HG02973 (cell line): ENCODE data around the gene PGK2.

ENCODE experiments used
- ATAC-seq: cut with Tn5 transposase; IDR thresholded peaks from one replicate; pipeline ENCODE4 v1.9.1; 2021; ENCODE audit warnings: moderate library complexity; ENCODE audit not compliant: unreplicated experiment

PGK2 gene

GRCh38 chr6:49739423-49739822 is 47.7 kb downstream of the PGK2 start:
- ATAC-seq, result no peak

GRCh38 chr6:49736017-49736508 is 51.0 kb downstream of the PGK2 start:
- ATAC-seq, result no peak
